GM23248 (cell line): Measurements from ENCODE around the gene KRTCAP3. TPM values are rescaled to one million over a fixed set of nuclear protein-coding genes. Genes with fewer than 3 reads are reported as not detected.
"Not testable (repeated sequence)": the region's sequence is repeated elsewhere in the genome, so short reads cannot be mapped to it uniquely, and the experiment has no call there.

Experiments
- DNase-seq: peaks from one replicate; pipeline ENCODE4 v3.0.0-alpha.2; 2015
- H2AFZ ChIP-seq: fragments of 200-600 bp; sonication (generic); 2 replicates; pipeline ENCODE4 v1.6.1; 2016; ENCODE audit warnings: antibody characterized with exemption
- H3F3A ChIP-seq: fragments of 200-600 bp; sonication (generic); 2 replicates; pipeline ENCODE4 v1.6.1; 2016; ENCODE audit warnings: mild to moderate bottlenecking, antibody characterized with exemption, mixed run types; ENCODE audit not compliant: insufficient read depth
- H3K27ac ChIP-seq: fragments of 200-600 bp; sonication (generic); 2 replicates; pipeline ENCODE4 v1.5.1; 2016; ENCODE audit warnings: mild to moderate bottlenecking
- H3K27me3 ChIP-seq: fragments of 200-600 bp; sonication (generic); replicated peaks from 2 replicates; pipeline ENCODE4 v1.6.1; 2016; ENCODE audit warnings: mild to moderate bottlenecking; ENCODE audit not compliant: insufficient read depth
- H3K36me3 ChIP-seq: fragments of 200-600 bp; sonication (generic); 2 replicates; pipeline ENCODE4 v1.6.1; 2016; ENCODE audit warnings: low read depth, mild to moderate bottlenecking
- H3K4me1 ChIP-seq: fragments of 200-600 bp; sonication (generic); 2 replicates; pipeline ENCODE4 v1.6.1; 2016; ENCODE audit warnings: mild to moderate bottlenecking; ENCODE audit not compliant: insufficient read depth
- H3K4me2 ChIP-seq: fragments of 200-600 bp; sonication (generic); one replicate; pipeline ENCODE4 v1.6.1; 2016; ENCODE audit warnings: mild to moderate bottlenecking; ENCODE audit not compliant: unreplicated experiment
- H3K4me3 ChIP-seq: fragments of 200-600 bp; sonication (generic); 2 replicates; pipeline ENCODE4 v1.5.1; 2016; ENCODE audit warnings: mild to moderate bottlenecking
- H3K79me2 ChIP-seq: fragments of 200-600 bp; sonication (generic); 2 replicates; pipeline ENCODE4 v1.6.1; 2016; ENCODE audit warnings: mild to moderate bottlenecking; ENCODE audit not compliant: insufficient read depth
- H3K9ac ChIP-seq: fragments of 200-600 bp; sonication (generic); 2 replicates; pipeline ENCODE4 v1.6.1; 2016; ENCODE audit warnings: mild to moderate bottlenecking
- H3K9me2 ChIP-seq: fragments of 200-600 bp; sonication (generic); 2 replicates; pipeline ENCODE4 v1.6.1; 2016; ENCODE audit warnings: mixed run types, mild to moderate bottlenecking, moderate library complexity; ENCODE audit not compliant: insufficient read depth
- H3K9me3 ChIP-seq: fragments of 200-600 bp; sonication (generic); one replicate; pipeline ENCODE4 v1.6.1; 2017; ENCODE audit warnings: low read depth
- H4K20me1 ChIP-seq: fragments of 200-600 bp; sonication (generic); 2 replicates; pipeline ENCODE4 v1.6.0; 2016; ENCODE audit not compliant: insufficient read depth
- EZH2 ChIP-seq: fragments of 200-600 bp; sonication (generic); IDR thresholded peaks from 2 replicates; pipeline ENCODE4 v1.6.1; 2018; ENCODE audit warnings: antibody characterized with exemption, mild to moderate bottlenecking; ENCODE audit not compliant: insufficient read depth, poor library complexity, severe bottlenecking
- EZH2phosphoT487 ChIP-seq: fragments of 200-600 bp; sonication (generic); IDR thresholded peaks from 2 replicates; pipeline ENCODE4 v1.6.1; 2018; ENCODE audit warnings: antibody characterized with exemption, moderate library complexity, mild to moderate bottlenecking, low read depth; ENCODE audit not compliant: insufficient read depth
- WGBS, 2 experiments: methylation state at CpG; one replicate each; pipeline ENCODE4 v1.1.6; 2015 to 2017; ENCODE audit warnings: low lambda C conversion rate in 2 of 2, low coverage in 1 of 2; ENCODE audit errors: missing lambda C conversion rate in 2 of 2; 5-methylcytosine and 5-hydroxymethylcytosine counted together
- in situ Hi-C: fragments of 300-500 bp; cut with MboI; formaldehyde crosslinking; loops from 2 replicates; pipeline ENCODE4 v1.15.0; 2020
- polyA plus RNA-seq: library from polyadenylated mRNA; unstranded; fragments of >200 nt; fragmentation: Nextera tagmentation; extraction: Ambion mirVana; gene quantifications from 2 replicates; pipeline ENCODE4 v1.2.1, GENCODE V29; 2016
- total RNA-seq: library from RNA; depleted of rRNA; stranded (reverse); fragments of >200 nt; shearing (Covaris generic); gene quantifications from 2 replicates; pipeline ENCODE4 v1.2.3, GENCODE V29; 2014

The KRTCAP3 gene
- total and polyA plus RNA-seq, 2 experiments from 2014 or later = 0.56 TPM; not detected in 1

- Histone ChIP-seq H3K27ac (no peak overlapping the region), H3K9me3 (no peaks in the 10 kb centered on the region), H3F3A (peaks cover 6% of the 10 kb centered on the region), H3K36me3 (no peaks in the 10 kb centered on the region), H3K4me2 (no peak overlapping the region), H3K9ac (no peak overlapping the region), H3K4me3 (no peak overlapping the region), H3K79me2 (no peaks in the 10 kb centered on the region), H4K20me1 (no peaks in the 10 kb centered on the region), H3K27me3 (no peaks in the 10 kb centered on the region), H2AFZ (no peak overlapping the region), H3K9me2 (no peaks in the 10 kb centered on the region), H3K4me1 (no peaks in the 10 kb centered on the region)
- in situ Hi-C loops = no loop called here
- TF ChIP-seq EZH2 (no peak), EZH2phosphoT487 (no peak)
- no peak for DNase-seq
- WGBS, 2 experiments = 92 to 97% methylated on average over 3 of the region's 3 CpGs
Observed at GRCh38 chr2:27422958-27423357, 19.2 kb upstream of the KRTCAP3 start.

- WGBS, 2 experiments = 83 to 87% methylated on average over 10 of the region's 10 CpGs
- H2AFZ ChIP-seq, H3K4me3 ChIP-seq, H3K27ac ChIP-seq, DNase-seq, H4K20me1 ChIP-seq, H3K9me2 ChIP-seq, H3K4me1 ChIP-seq, H3K9me3 ChIP-seq, H3K4me2 ChIP-seq, H3K9ac ChIP-seq, H3K27me3 ChIP-seq, in situ Hi-C loops, H3K36me3 ChIP-seq: not testable (repeated sequence)
- peaks cover 10% of the 10 kb centered on the region for H3K79me2 ChIP-seq
- peaks cover 16% of the 10 kb centered on the region for H3F3A ChIP-seq
Observed at GRCh38 chr2:27425039-27425438, 17.1 kb upstream of the KRTCAP3 start.

GRCh38 chr2:27427863-27428212, 14.3 kb upstream of the KRTCAP3 start:
- in situ Hi-C loops = no loop called here
- DNase-seq = no peak
- H3K9ac ChIP-seq = peak overlapping the region; percentile 93
- no peaks in the 10 kb centered on the region for H3K27me3 ChIP-seq
- peaks cover 38% of the 10 kb centered on the region for H3K79me2 ChIP-seq
- no peaks in the 10 kb centered on the region for H3K9me2 ChIP-seq
- H3K4me1 ChIP-seq = peaks cover 24% of the 10 kb centered on the region
- peaks cover 8% of the 10 kb centered on the region for H4K20me1 ChIP-seq
- H3K4me2 ChIP-seq = peak overlapping the region; percentile 80
- peak overlapping the region; percentile 91 for H3K4me3 ChIP-seq
- H3K27ac ChIP-seq = peak overlapping the region; percentile 90
- 23 to 25% methylated on average over 7 of the region's 7 CpGs for WGBS, 2 experiments
- no peaks in the 10 kb centered on the region for H3K9me3 ChIP-seq
- H3F3A ChIP-seq = peaks cover 26% of the 10 kb centered on the region
- no peaks in the 10 kb centered on the region for H3K36me3 ChIP-seq
- peak overlapping the region; percentile 91 for H2AFZ ChIP-seq
- TF ChIP-seq EZH2 (no peak), EZH2phosphoT487 (no peak)

GRCh38 chr2:27428213-27428977, 13.8 kb upstream of the KRTCAP3 start, which contains the start of gene NRBP1:
NRBP1 (plus strand) TSS chr2:27428631; CDS start chr2:27433274, 4,643 bp downstream.
- peak within 1 kb of the TSS; percentile 91 for H3K4me3 ChIP-seq
- H3K4me1 ChIP-seq = peaks cover 24% of the 10 kb centered on the region
- TF ChIP-seq EZH2 (no peak), EZH2phosphoT487 (no peak)
- peak within 1 kb of the TSS; percentile 90 for H3K27ac ChIP-seq
- no peaks in the 10 kb centered on the region for H3K27me3 ChIP-seq
- 1% methylated on average over 58 to 67 of the region's 75 CpGs for WGBS, 2 experiments
- DNase-seq = peak; percentile 96
- peaks cover 26% of the 10 kb centered on the region for H3F3A ChIP-seq
- peaks cover 3% of the 10 kb centered on the region; the same call in 1 of the 2 replicates for H3K36me3 ChIP-seq
- H4K20me1 ChIP-seq = peaks cover 12% of the 10 kb centered on the region
- H3K79me2 ChIP-seq = peaks cover 44% of the 10 kb centered on the region
- H2AFZ ChIP-seq = peak within 1 kb of the TSS; percentile 91
- H3K9me2 ChIP-seq = no peaks in the 10 kb centered on the region
- H3K4me2 ChIP-seq = peak within 1 kb of the TSS; percentile 100
- H3K9me3 ChIP-seq = no peaks in the 10 kb centered on the region
- H3K9ac ChIP-seq = peak within 1 kb of the TSS; percentile 93
- in situ Hi-C loops = no loop called here
